ENCODE measurements around the gene PCED1B.

DNA sequence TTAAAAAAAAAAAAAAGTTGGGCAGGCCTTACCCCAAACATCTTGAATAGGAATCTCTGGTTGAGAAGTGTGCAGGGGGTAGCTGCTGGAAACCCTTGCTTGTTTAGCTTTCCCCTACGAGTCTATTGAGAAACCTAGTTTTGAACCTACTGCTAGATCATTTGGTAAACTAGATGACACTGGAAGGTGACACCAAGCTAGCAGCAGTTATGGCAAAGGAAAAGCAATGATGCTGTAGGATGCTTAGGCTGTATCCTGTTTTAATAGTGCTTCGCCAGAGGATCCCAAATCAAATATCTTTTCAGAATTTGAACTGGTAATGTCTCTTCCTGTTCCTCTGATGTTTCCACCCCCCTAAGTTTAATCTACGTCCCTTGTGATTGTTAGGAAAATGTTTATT lies 5.5 kb upstream of the PCED1B start:
- TF ChIP-seq, protein P1, sequence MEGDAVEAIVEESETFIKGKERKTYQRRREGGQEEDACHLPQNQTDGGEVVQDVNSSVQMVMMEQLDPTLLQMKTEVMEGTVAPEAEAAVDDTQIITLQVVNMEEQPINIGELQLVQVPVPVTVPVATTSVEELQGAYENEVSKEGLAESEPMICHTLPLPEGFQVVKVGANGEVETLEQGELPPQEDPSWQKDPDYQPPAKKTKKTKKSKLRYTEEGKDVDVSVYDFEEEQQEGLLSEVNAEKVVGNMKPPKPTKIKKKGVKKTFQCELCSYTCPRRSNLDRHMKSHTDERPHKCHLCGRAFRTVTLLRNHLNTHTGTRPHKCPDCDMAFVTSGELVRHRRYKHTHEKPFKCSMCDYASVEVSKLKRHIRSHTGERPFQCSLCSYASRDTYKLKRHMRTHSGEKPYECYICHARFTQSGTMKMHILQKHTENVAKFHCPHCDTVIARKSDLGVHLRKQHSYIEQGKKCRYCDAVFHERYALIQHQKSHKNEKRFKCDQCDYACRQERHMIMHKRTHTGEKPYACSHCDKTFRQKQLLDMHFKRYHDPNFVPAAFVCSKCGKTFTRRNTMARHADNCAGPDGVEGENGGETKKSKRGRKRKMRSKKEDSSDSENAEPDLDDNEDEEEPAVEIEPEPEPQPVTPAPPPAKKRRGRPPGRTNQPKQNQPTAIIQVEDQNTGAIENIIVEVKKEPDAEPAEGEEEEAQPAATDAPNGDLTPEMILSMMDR (IDR thresholded peaks at IDR 0.05; ENCODE audit: insufficient read depth, low read length, poor library complexity, severe bottlenecking), result no peak
- TF ChIP-seq EZH2phosphoT487 (conservative IDR thresholded peaks at IDR 0.05; ENCODE audit: low read length), result no peak
